Kidney (tissue), 14 donors: Measurements from ENCODE around the gene FXYD1. TPM values are rescaled to one million over a fixed set of nuclear protein-coding genes. Genes with fewer than 3 reads are reported as not detected.
A peak's percentile ranks its signal among the peaks of the same experiment; 100 is the strongest.

Experiments
- DNase-seq, 5 donors: peaks; one replicate each; pipeline ENCODE4 v3.0.0-alpha.2; 2013 to 2020
- FAIRE-seq: peaks from 2 replicates; lab custom pipeline; 2012; peaks lifted over from hg19 to GRCh38; lab: Jason Lieb, UNC
- H3K27ac ChIP-seq, 2 donors: one replicate each; pipeline ENCODE4 v1.7.0; 2013; ENCODE audit warnings: low read depth in 2 of 2, low read length in 2 of 2, inconsistent platforms in 1 of 2
- H3K27me3 ChIP-seq: one replicate; pipeline ENCODE4 v1.7.1; 2013; ENCODE audit warnings: low read length, inconsistent platforms; ENCODE audit not compliant: control insufficient read depth, insufficient read depth
- H3K36me3 ChIP-seq, 3 donors: one replicate each; pipeline versions ENCODE4 v1.7.0 to v1.7.1; 2013; ENCODE audit warnings: low read length in 3 of 3, control low read depth in 1 of 3, inconsistent platforms in 1 of 3; ENCODE audit not compliant: insufficient read depth in 3 of 3, control insufficient read depth in 2 of 3
- H3K4me1 ChIP-seq, 3 donors: one replicate each; pipeline versions ENCODE4 v1.7.0 to v1.7.1; 2013; ENCODE audit warnings: low read length in 3 of 3, inconsistent platforms in 1 of 3, low read depth in 1 of 3; ENCODE audit not compliant: control insufficient read depth in 2 of 3, insufficient read depth in 2 of 3
- H3K4me3 ChIP-seq, 3 donors: one replicate each; pipeline versions ENCODE4 v1.7.0 to v1.8.1; 2013; ENCODE audit warnings: low read length in 3 of 3, control low read depth in 1 of 3, inconsistent platforms in 1 of 3
- H3K9ac ChIP-seq, 3 donors: one replicate each; pipeline versions ENCODE4 v1.7.0 to v1.7.1; 2013; ENCODE audit warnings: low read length in 3 of 3, control low read depth in 1 of 3, inconsistent platforms in 1 of 3
- H3K9me3 ChIP-seq, 3 donors: one replicate each; pipeline versions ENCODE4 v1.7.0 to v1.7.1; 2013; ENCODE audit warnings: low read length in 3 of 3, control low read depth in 1 of 3, inconsistent platforms in 1 of 3; ENCODE audit not compliant: control insufficient read depth in 2 of 3, insufficient read depth in 1 of 3
- CTCF ChIP-seq: IDR thresholded peaks from 3 replicates; pipeline ENCODE4 v1.5.1; 2012; ENCODE audit warnings: mild to moderate bottlenecking, moderate library complexity, borderline replicate concordance; ENCODE audit not compliant: insufficient read depth; ENCODE audit errors: extremely low read depth
- intact Hi-C: fragments of 100-400 bp; cut with DNase I; formaldehyde crosslinking; loops from one replicate; pipeline ENCODE4 v1.11.1; 2022
- polyA plus RNA-seq: library from polyadenylated mRNA; stranded (reverse); fragments of 350-450 nt; fragmentation: Illumina TruSeq; extraction: RNeasy Lipid Tissue Mini Kit (QIAGEN cat#74804); gene quantifications from one replicate; pipeline ENCODE4 v1.2.3, GENCODE V29; 2014; ENCODE audit warnings: low read depth, low replicate concordance; ENCODE audit not compliant: insufficient read depth
- total RNA-seq: library from RNA; stranded (reverse); fragmentation: NEBNext Ultra II Directional; extraction: Animal tissue kit (Norgen Biotek cat#: 25700); gene quantifications from one replicate; pipeline ENCODE4 v1.2.1, GENCODE V29; 2021
- donor health status: control.
- donor health status: control.
- donor health status: control.
- donor health status: control.
- donor health status: control.
- donor health status: DM: yes; HTN: yes; CAD: no.
- donor health status: Normal renal cell carcinoma (clear cell type).

The FXYD1 gene
- total and polyA plus RNA-seq, 2 donors from 2014 or later, result 31.8 to 39.0 TPM

- TF ChIP-seq CTCF, result no peak
- no peaks in the 10 kb centered on the region for H3K9me3 ChIP-seq
- DNase-seq, result peak in 1 of 5 donors; percentile 73
- H3K4me1 ChIP-seq, result peaks cover 0 to 14% (median 4%) of the 10 kb centered on the region in 3 donors
- peak overlapping the region in 1 of 3 donors; percentile 58 for H3K9ac ChIP-seq
- H3K27me3 ChIP-seq, result peaks cover 4% of the 10 kb centered on the region
- H3K4me3 ChIP-seq, result peak overlapping the region in 1 of 3 donors; percentile 28
- peak overlapping the region; percentile 78 to 84 for H3K27ac ChIP-seq
- H3K36me3 ChIP-seq, result no peaks in the 10 kb centered on the region
- FAIRE-seq, result no peak
- intact Hi-C loops, result no loop called here
Measured at GRCh38 chr19:35140207-35140961, 1.8 kb downstream of the FXYD1 start.

- peak overlapping the region in 1 of 3 donors; percentile 38 for H3K4me3 ChIP-seq
Measured at GRCh38 chr19:35140962-35141836, 2.6 kb downstream of the FXYD1 start.

More at GRCh38 chr19:35140962-35141836, 2.6 kb downstream of the FXYD1 start:
- no peaks in the 10 kb centered on the region for H3K36me3 ChIP-seq
- peak; percentile 32 for TF ChIP-seq CTCF
- H3K27me3 ChIP-seq, result peaks cover 4% of the 10 kb centered on the region
- peak overlapping the region in 1 of 2 donors; percentile 32 for H3K27ac ChIP-seq
- FAIRE-seq (no peak), DNase-seq (peak; percentile 83 to 98 (median 94))
- H3K9me3 ChIP-seq, result no peaks in the 10 kb centered on the region
- H3K9ac ChIP-seq, result peak overlapping the region in 1 of 3 donors; percentile 19
- intact Hi-C loops, result no loop called here
- H3K4me1 ChIP-seq, result peaks cover 0 to 14% (median 2%) of the 10 kb centered on the region in 3 donors
